Measurements from ENCODE around the gene BCL7B. TPM values are rescaled to one million over a fixed set of nuclear protein-coding genes. Genes with fewer than 3 reads are reported as not detected.
"Not testable (repeated sequence)": the region's sequence is repeated elsewhere in the genome, so short reads cannot be mapped to it uniquely, and the experiment has no call there.

Gene BCL7B
- total RNA-seq, 1 donor from 2014 or later: 18.5 TPM

- no peak for DNase-seq
Measured at GRCh38 chr7:73570977-73571376, 13.5 kb upstream of the BCL7B start.

- DNase-seq: no peak
Measured at GRCh38 chr7:73570521-73570920, 13.0 kb upstream of the BCL7B start.

GRCh38 chr7:73569042-73569608 lies 11.6 kb upstream of the BCL7B start:
- no peak for DNase-seq

- DNase-seq: no peak
Measured at GRCh38 chr7:73567846-73568685, 10.6 kb upstream of the BCL7B start.

GRCh38 chr7:73567140-73567539 lies 9.7 kb upstream of the BCL7B start:
- no peak for DNase-seq

GRCh38 chr7:73566431-73566830 lies 8.9 kb upstream of the BCL7B start:
- DNase-seq: not testable (repeated sequence)

GRCh38 chr7:73565675-73566340 lies 8.3 kb upstream of the BCL7B start:
- no peak for DNase-seq

- DNase-seq: peak; percentile 28
Measured at GRCh38 chr7:73560109-73560835, 2.8 kb upstream of the BCL7B start.

- DNase-seq: peak; percentile 95
Measured at GRCh38 chr7:73557108-73557396, 438 bp downstream of the BCL7B start.

GRCh38 chr7:73556208-73557107 lies 1.0 kb downstream of the BCL7B start:
- DNase-seq: no peak

- peak; percentile 23 for DNase-seq
Measured at GRCh38 chr7:73555411-73555982, 2.0 kb downstream of the BCL7B start.

- DNase-seq: not testable (repeated sequence)
Measured at GRCh38 chr7:73550093-73550492, 7.4 kb downstream of the BCL7B start.

GRCh38 chr7:73549176-73549575 lies 8.3 kb downstream of the BCL7B start:
- no peak for DNase-seq

GRCh38 chr7:73547841-73548240 lies 9.6 kb downstream of the BCL7B start:
- no peak for DNase-seq

- DNase-seq: no peak
Measured at GRCh38 chr7:73544678-73545077, 12.8 kb downstream of the BCL7B start.

GRCh38 chr7:73541722-73542121 lies 15.8 kb downstream of the BCL7B start:
- DNase-seq: no peak

- no peak for DNase-seq
Measured at GRCh38 chr7:73539709-73540108, 17.8 kb downstream of the BCL7B start.

- DNase-seq: not testable (repeated sequence)
Measured at GRCh38 chr7:73538510-73538909, 19.0 kb downstream of the BCL7B start.

- no peak for DNase-seq
Measured at GRCh38 chr7:73537051-73537450, 20.4 kb downstream of the BCL7B start.

GRCh38 chr7:73536479-73536878 lies 21.0 kb downstream of the BCL7B start:
- no peak for DNase-seq

GRCh38 chr7:73535918-73536317 lies 21.6 kb downstream of the BCL7B start:
- DNase-seq: not testable (repeated sequence)

- no peak for DNase-seq
Measured at GRCh38 chr7:73533742-73534141, 23.7 kb downstream of the BCL7B start.

All from dermis blood vessel endothelial cell (primary cell).